Liver (tissue), 3 donors: ENCODE data around the gene RABL6.

Source experiments
- CTCF ChIP-seq: fragments of 150-350 bp; IDR thresholded peaks from 2 replicates; pipeline ENCODE4 v1.5.1; 2017; ENCODE audit warnings: improper control_type of control experiment, low read depth, low read length; ENCODE audit not compliant: missing input control
- TAF1 ChIP-seq: conservative IDR thresholded peaks from 2 replicates; pipeline ENCODE4 v1.6.1; 2016; ENCODE audit warnings: antibody characterized with exemption, mild to moderate bottlenecking
- donor health status: healthy.
- donor health status: healthy.

GRCh38 chr9:136796238-136796774, 11.4 kb upstream of the RABL6 start, which contains the start of gene CCDC183:
- TF ChIP-seq TAF1 (no peak), CTCF (no peak)
